GM06990 (cell line): ENCODE measurements around the gene AGAP3.

ENCODE experiments used
- DNase-seq: peaks from one replicate; pipeline ENCODE4 v3.0.0-alpha.2; 2011; ENCODE audit not compliant: insufficient read length; ENCODE audit errors: extremely low read depth
- H3K27me3 ChIP-seq: replicated peaks from 2 replicates; pipeline ENCODE4 v1.6.0; 2011; ENCODE audit warnings: low read length; ENCODE audit not compliant: control insufficient read depth, insufficient read depth
- H3K36me3 ChIP-seq: 2 replicates; pipeline ENCODE4 v1.5.1; 2011; ENCODE audit warnings: low read length; ENCODE audit not compliant: control insufficient read depth, insufficient read depth
- H3K4me3 ChIP-seq: replicated peaks from 2 replicates; pipeline ENCODE4 v1.5.1; 2011; ENCODE audit warnings: low read depth, mild to moderate bottlenecking, control low read depth, low read length
- CTCF ChIP-seq: IDR thresholded peaks from 2 replicates; pipeline ENCODE4 v1.5.1; 2011; ENCODE audit warnings: low read length, control low read depth, mild to moderate bottlenecking, inconsistent platforms; ENCODE audit not compliant: insufficient read depth, poor library complexity, severe bottlenecking

AGAP3 gene

GRCh38 chr7:151175793-151176311 lies 89.6 kb downstream of the AGAP3 start:
- peak; percentile 4 for TF ChIP-seq CTCF
- Histone ChIP-seq H3K36me3 (no peaks in the 10 kb centered on the region), H3K4me3 (no peak overlapping the region), H3K27me3 (peaks cover 1% of the 10 kb centered on the region; the same call in 1 of the 2 replicates)
- no peak for DNase-seq

GRCh38 chr7:151176401-151176800 lies 90.1 kb downstream of the AGAP3 start:
- no peak for TF ChIP-seq CTCF
- Histone ChIP-seq H3K36me3 (no peaks in the 10 kb centered on the region), H3K27me3 (peaks cover 1% of the 10 kb centered on the region; the same call in 1 of the 2 replicates), H3K4me3 (no peak overlapping the region)
- no peak for DNase-seq

- no peak for DNase-seq
- no peak overlapping the region for H3K4me3 ChIP-seq
- no peak for TF ChIP-seq CTCF
- H3K36me3 ChIP-seq, result no peaks in the 10 kb centered on the region
- peaks cover 1% of the 10 kb centered on the region; the same call in 1 of the 2 replicates for H3K27me3 ChIP-seq
Observed at GRCh38 chr7:151177310-151177709, 91.0 kb downstream of the AGAP3 start.

GRCh38 chr7:151178236-151178635 lies 92.0 kb downstream of the AGAP3 start:
- no peak for DNase-seq
- peaks cover 1% of the 10 kb centered on the region for H3K27me3 ChIP-seq
- H3K4me3 ChIP-seq, result no peak overlapping the region
- no peaks in the 10 kb centered on the region for H3K36me3 ChIP-seq
- TF ChIP-seq CTCF, result no peak

- DNase-seq, result no peak
- TF ChIP-seq CTCF, result no peak
- Histone ChIP-seq H3K4me3 (no peak overlapping the region), H3K36me3 (no peaks in the 10 kb centered on the region), H3K27me3 (peaks cover 1% of the 10 kb centered on the region)
Observed at GRCh38 chr7:151178831-151179230, 92.6 kb downstream of the AGAP3 start.
